NCI-H1417 (cell line): ENCODE data around the gene UCP1.
"Not testable (repeated sequence)": the region's sequence is repeated elsewhere in the genome, so short reads cannot be mapped to it uniquely, and the experiment has no call there.

Experiments used
- DNase-seq, 3 experiments: peaks; one replicate each; lab custom pipeline; 2025; lab: John Stamatoyannopoulos, UW

UCP1 gene

DNA sequence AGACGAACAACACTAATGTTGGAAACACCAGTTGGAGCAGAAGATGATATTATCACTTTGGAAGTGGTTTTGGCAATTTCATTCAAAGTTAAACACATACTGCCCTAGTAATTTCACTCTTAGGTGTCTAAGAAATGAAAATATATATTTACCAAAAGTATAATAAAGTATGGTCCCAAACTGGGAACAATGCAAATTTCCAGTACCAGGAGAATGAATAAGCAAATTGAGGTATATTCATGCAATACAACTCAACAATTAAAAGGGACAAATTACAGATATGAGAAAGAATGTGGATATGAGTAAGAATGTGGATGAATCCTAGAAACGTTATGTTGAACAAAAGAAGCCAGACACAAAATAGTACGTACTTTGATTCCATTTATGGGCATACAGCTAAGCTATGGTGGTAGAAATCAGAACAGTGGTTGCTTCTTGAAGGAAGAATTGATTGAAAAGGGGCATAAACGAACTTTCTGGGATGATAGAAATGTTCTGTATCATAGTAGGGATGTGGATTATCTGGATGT, 34.7 kb downstream of the UCP1 start:
- DNase-seq: no peak

DNA sequence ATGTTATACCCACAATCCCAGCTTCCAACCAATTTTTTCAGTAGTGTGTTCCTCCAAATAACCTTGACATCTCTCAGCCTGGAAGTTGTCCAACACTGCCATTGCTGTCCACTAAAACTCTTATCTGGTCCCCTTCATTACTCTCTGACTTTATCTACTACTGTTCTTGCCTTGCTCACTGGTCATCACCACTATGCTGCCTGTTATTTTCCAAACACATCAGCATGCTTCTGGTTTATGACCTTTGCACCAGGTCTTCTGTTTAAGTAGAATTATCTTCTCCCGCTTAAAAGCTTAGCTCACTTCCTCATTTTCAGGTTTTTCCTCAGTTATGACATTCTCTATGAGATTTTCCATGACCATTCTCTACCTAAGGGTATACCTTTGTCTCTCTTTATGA, 39.3 kb downstream of the UCP1 start:
- DNase-seq: no peak

DNA sequence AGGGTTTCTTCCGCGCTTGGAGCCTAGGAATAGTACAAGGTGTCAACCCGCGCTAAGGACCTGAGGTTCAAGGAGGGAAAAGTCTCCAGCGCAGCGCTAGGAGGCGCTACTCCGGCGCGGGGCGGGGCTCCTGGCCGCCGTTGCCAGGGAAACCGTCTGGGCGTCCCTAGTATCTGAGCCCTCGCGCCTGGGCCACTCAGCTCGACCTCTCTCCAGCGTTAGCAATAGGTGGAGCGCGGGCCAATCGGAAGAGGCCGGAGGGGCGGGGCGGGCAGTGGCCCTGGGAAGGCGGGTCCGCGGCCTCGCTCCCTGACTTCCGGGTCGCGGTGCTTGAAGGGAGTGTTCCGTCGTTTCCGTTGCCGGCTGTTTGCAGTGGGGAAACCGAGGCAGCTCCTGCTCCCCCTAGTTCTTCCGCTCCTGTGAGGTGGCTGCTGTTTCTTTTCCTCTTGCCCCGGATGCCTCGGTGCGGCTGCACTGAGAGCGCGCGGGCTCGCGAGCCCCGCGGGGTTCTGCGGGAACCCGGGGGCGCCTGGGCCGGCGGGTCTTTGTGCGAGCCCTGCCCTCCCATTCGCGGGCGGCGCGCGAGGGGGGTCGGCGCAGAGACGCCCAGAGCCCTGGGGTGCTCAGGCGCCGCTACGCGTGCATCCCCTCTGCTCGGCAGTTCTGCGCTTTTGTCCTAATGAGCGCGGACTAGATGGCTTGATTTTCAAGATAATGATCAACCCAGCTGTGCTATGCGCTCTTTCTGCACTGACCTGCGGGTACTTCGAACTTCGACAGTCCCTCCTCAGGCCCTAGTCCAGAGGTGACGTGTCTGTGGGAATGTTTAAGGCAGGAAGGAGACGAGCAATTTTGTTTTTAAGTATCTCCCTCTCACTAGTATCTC, 44.7 kb downstream of the UCP1 start, which contains the start of gene ELMOD2:
Gene ELMOD2 (plus strand): TSS at position 312 of the 886 bp plus-strand sequence. CDS start 1,261 bp downstream, outside the sequence.
- peak; percentile 91 to 99 (median 97) for DNase-seq

DNA sequence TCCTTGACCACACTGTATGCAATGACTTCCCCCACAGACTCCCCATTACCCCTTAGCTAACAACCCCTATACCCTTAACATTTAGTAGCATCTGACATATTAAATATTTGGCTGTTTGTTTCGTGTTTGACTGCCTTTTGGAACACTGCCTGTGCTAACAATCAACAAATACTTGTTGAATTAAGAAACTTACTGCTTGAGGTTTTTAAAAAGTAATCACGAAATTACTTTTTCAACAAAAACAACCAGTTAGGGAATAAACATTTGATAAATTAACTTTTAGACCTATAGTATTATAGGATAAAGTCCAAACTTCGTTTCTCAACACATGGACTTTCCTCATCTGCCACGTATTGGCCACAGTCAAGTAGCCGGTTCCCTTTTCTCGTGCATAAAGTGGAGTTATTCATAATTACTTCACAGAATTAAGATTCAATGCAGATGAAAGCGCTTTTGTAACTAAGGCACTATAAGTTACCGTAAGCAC, 45.3 kb downstream of the UCP1 start:
- no peak for DNase-seq

DNA sequence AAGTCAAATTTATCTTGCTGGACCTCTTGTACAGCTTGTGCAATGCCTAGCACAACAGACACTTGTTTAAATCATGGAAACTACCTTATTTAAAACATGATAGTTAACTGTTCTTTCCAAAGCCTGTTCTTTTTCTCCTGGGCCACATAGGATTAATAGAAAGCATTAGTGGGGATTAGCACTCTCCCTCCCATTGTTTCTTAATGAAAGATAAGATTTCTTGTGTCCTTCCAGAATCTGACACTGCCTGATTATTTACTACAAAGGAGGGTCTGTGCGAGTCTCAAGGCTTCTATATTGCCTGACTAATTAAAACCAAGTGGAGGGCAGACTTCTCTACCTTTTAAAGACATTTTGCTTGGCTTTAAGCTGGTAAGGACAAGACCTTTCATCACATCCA, 53.3 kb downstream of the UCP1 start:
- DNase-seq: no peak

DNA sequence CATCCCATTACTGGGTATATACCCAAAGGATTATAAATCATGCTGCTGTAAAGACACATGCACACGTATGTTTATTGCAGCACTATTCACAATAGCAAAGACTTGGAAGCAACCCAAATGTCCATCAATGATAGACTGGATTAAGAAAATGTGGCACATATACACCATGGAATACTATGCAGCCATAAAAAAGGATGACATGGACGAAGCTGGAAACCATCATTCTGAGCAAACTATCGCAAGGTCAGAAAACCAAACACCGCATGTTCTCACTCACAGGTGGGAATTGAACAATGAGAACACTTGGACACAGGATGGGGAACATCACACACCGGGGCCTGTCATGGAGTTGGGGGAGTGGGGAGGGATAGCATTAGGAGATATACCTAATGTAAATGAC, 55.0 kb downstream of the UCP1 start:
- not testable (repeated sequence) for DNase-seq
